COLO668 (cell line): ENCODE data around the gene LDLRAD4.

Experiments used
- DNase-seq: peaks from one replicate; lab custom pipeline; 2025; ENCODE audit not compliant: unreplicated experiment; lab: John Stamatoyannopoulos, UW

Gene LDLRAD4

GRCh38 chr18:13524054-13524453 is 305.5 kb downstream of the LDLRAD4 start:
- DNase-seq = no peak

GRCh38 chr18:13524811-13525210 is 306.3 kb downstream of the LDLRAD4 start:
- no peak for DNase-seq

GRCh38 chr18:13525381-13526029 is 306.9 kb downstream of the LDLRAD4 start:
- DNase-seq = no peak

- DNase-seq = no peak
These were observed 308.0 kb downstream of the LDLRAD4 start for GRCh38 chr18:13526519-13526918.

DNA sequence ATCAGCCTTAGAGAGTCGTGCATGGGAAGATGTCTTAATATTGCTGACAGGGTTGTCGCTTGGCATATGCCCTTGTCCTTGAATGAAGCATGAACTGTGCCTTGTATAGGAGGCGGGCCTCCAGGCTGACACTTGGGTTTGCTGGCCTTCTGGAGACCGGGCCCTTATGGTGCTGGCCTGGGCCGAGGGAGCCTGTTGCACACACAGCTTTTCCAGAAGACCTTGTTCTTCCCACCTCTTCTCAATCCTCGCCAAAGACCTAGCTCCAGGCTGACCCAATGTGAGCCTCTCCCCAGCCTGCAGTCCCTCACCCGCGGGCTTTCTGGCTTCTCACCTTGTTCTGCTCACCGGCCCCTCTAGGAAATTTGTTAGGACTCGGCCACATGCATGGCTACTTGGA is 308.7 kb downstream of the LDLRAD4 start:
- no peak for DNase-seq

GRCh38 chr18:13527730-13528129 is 309.2 kb downstream of the LDLRAD4 start:
- DNase-seq = no peak

DNA sequence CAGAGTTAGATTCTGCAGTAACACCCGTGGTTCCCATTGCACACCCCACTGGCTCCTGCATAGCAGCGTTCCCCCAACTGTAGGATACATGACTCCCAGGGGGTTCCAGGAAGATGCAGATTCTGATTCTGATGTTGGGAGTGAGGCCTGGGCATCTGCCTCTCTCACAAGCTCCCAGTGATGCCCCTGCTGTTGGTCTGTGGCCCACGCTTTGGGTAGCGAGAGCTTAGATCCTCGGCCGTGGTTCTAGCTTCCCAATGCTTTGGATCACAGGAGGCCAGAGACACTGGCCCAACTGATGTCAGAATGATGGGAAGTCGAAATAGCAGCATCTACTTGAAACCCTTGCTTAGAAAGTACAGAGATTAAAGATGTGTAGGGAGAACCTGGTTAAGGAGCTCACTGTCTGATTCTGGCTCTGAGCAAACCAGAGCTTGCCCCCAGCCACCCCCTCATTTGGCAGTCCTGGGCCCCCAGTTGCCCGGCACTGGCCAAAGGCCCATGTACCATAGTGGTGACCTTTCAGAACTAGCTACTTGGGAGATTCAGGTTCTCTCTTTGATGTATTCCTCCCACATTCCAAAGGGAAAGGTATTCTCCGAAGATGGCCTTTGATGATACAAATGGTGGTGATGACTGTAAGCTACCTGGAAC is 310.3 kb downstream of the LDLRAD4 start:
- DNase-seq = no peak

GRCh38 chr18:13530033-13530878 is 311.7 kb downstream of the LDLRAD4 start:
- no peak for DNase-seq

DNA sequence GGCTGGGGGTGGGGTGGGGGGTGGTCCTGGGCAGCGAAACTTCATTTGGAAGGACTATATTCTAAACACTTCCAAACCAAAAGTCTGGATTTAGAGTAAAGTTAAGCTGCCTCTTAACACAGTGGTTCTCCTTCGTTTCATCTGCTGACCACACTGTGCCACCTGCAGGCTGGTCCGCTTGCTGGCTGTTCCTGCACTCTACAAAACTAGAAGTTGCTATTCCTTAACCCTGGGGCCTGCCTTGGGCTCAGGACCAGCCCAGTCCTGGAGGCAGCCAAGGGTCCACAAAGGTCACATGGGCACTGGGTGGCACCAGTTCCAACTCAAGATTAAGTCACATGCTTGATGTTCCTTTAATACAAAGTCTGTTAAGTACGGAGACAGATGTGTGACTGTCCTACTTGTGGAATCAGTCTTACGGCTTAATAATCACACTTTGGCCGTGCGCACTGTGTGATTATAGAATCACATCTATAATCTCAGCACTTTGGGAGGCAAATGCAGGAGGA is 312.4 kb downstream of the LDLRAD4 start:
- peak; percentile 58 for DNase-seq

GRCh38 chr18:13531681-13532325 is 313.2 kb downstream of the LDLRAD4 start:
- DNase-seq = no peak

DNA sequence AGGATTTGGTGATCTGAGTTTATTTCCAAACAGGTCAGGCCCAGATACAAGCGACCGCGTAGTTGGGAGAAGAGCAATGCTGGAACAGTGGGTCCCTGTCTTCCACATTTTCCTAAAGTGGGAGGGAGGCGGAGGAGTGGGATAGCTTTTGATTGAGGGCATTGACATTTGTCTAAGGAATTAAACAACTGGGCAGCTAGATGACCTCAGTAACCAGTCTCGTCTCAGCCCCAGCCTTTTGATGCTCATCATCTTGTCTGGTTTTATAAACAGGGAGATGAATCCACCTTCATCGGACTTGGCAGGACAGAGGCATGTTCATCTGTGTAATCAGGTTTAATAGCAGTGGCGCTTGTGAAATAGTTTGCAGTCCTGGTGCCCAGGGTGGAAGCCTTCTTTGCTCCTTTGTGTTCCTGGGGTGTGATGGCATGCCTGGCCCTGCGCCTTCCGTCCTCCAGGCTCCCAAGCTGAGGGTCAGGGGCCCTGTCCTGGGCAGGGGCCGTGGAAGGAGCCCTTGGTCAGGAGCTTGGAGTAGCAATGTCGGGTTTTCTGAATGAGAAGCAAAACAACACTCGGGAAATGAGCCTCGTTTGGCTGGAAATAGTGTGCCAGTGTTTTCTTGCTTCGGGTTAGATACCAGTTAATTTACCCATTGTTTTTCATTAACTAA is 314.0 kb downstream of the LDLRAD4 start:
- no peak for DNase-seq

DNA sequence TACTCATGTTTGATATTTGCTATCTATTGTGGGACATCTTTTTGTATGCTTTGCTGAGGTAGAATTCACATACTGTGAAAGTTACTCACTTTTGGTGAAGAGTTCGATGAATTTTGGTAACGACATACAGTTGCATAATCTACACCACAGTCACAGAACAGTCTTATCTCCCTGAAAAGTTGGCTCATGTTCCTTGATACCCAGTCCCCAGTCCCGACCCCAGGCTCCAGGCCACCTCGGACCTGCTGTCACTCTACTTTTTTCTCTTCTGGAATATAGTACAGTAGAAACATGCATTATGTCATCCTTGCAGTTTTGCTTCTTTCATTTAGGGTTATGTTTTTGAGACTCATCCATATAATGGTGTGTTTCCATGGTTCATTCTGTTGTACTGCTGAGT is 316.1 kb downstream of the LDLRAD4 start:
- no peak for DNase-seq

DNA sequence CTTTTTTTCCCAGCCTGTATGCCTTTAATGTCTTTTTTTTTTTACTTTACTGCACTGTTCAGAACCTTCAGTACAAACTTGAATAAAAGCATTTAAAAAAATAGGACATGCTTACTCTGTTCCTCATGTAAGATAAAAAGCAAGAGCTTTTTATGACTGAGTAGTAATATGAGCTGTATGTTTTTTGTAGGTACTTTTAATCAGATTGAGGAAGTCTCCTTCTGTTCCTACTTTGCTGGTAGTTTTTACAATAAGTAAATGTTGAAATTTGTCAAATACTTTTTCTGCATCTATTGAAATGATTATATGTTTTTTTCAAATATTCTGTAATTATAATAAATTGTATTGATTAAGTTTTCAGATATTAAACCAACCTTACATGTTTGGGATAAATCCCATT is 318.0 kb downstream of the LDLRAD4 start:
- no peak for DNase-seq

- DNase-seq = no peak
These were observed 318.6 kb downstream of the LDLRAD4 start for GRCh38 chr18:13537022-13537780.

- DNase-seq = no peak
These were observed 320.1 kb downstream of the LDLRAD4 start for GRCh38 chr18:13538630-13539029.

DNA sequence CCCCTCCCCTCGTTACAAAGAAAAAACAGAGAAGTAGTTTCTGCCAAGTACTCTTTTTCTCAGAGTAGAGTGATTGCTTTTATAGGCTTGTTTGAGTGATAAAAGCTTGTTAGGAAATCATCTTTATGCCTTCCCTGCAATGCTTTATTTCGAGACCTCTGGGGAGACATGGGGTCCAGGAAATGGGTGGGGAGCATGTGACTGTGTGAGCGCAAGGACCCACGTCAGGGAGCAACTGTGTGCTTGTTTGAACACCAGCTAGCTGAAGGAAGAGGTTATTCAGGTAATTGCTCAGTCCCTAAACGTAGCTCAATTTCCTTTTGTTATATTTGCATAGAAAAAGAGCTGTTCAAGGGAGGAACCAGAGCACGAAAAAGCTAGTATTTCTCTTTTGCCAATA is 320.5 kb downstream of the LDLRAD4 start:
- no peak for DNase-seq

DNA sequence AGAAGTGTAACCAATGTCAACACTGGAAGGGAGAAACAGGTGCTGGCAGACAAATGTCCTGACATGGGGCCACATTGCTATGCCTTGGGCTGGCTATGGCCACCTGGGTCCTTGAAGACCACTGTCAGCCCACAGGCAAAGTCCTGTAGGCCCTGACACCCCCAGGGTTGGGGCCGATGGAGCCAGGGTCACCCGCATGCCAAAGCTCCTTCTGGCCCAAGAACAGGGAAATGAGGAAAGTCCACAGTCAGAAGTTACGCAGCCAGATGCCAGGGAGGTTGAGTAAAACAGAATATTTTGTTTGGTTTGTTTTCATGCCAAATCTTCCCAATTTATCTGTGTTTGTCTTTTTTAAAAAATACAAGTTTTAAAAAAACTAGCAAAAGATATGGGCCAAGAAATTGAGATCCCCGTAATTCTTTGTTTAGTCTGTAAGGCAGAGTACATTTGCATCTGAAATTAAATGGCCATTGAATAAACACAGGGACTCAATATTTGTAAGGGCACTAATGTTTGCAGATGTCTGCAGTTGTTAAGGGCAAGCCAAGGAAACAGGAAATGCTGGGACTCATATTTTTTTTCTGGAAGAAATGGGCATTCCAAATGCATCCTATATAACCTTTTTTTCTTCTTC is 321.4 kb downstream of the LDLRAD4 start:
- no peak for DNase-seq

DNA sequence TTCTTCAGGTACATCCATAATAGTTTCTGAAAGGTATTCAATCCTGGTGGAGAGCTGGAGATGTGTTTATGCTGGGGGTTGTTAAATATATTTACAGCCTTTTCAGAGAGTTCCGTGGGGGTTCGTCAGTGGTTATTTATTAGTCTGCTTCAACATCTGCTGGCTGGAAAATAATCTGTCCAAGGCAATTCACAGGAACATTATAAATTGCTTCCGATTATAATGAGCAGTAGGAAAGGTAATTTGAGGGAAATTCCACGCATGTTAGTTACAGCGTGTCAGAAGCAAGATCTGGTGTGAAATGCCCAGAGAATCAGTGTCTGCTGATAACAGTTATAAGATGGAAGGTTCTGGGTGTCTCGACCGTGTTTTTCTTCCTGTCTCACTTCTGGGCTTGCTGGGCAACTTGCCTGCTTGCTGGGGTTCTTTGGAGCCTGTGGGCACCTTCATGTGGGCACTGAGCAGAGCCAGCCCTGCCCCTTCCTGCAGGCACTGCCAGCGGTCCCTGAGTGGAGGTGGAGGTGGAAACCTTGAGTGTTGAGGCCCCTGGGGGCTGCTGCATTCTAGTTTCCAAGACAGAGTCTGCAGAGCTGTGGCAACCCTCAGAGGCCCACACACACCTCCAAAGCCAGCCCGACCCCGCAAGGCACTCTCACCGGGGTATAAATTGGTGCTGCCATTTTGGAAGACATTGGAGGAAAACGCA is 322.1 kb downstream of the LDLRAD4 start:
- no peak for DNase-seq
